GM18520 (cell line): ENCODE measurements around the gene FAM131B.

Experiments
- ATAC-seq: cut with Tn5 transposase; IDR thresholded peaks from one replicate; pipeline ENCODE4 v1.9.1; 2021; ENCODE audit not compliant: unreplicated experiment

FAM131B gene

GRCh38 chr7:143360788-143361551, 1.5 kb downstream of the FAM131B start:
- no peak for ATAC-seq

GRCh38 chr7:143359771-143360353, 2.7 kb downstream of the FAM131B start:
- no peak for ATAC-seq

- ATAC-seq: no peak
Measured at GRCh38 chr7:143358626-143359025, 3.9 kb downstream of the FAM131B start.

- no peak for ATAC-seq
Measured at GRCh38 chr7:143356414-143357050, 6.0 kb downstream of the FAM131B start.

GRCh38 chr7:143355450-143356385, 6.8 kb downstream of the FAM131B start:
- no peak for ATAC-seq

GRCh38 chr7:143354965-143355364, 7.5 kb downstream of the FAM131B start:
- ATAC-seq: no peak

GRCh38 chr7:143354376-143354775, 8.1 kb downstream of the FAM131B start:
- ATAC-seq: no peak

- no peak for ATAC-seq
Measured at GRCh38 chr7:143352531-143353002, 9.9 kb downstream of the FAM131B start.

GRCh38 chr7:143351574-143351973, 10.9 kb downstream of the FAM131B start:
- no peak for ATAC-seq

GRCh38 chr7:143351060-143351459, 11.5 kb downstream of the FAM131B start:
- ATAC-seq: no peak

- ATAC-seq: no peak
Measured at GRCh38 chr7:143347950-143348349, 14.6 kb downstream of the FAM131B start.

GRCh38 chr7:143346018-143346417, 16.5 kb downstream of the FAM131B start:
- ATAC-seq: no peak

GRCh38 chr7:143345428-143345900, 17.0 kb downstream of the FAM131B start:
- ATAC-seq: no peak

- ATAC-seq: no peak
Measured at GRCh38 chr7:143343596-143343995, 18.9 kb downstream of the FAM131B start.

- no peak for ATAC-seq
Measured at GRCh38 chr7:143341842-143342241, 20.7 kb downstream of the FAM131B start.

GRCh38 chr7:143337216-143337615, 25.3 kb downstream of the FAM131B start:
- no peak for ATAC-seq

GRCh38 chr7:143334244-143334643, 28.3 kb downstream of the FAM131B start:
- no peak for ATAC-seq

- ATAC-seq: no peak
Measured at GRCh38 chr7:143331179-143331801, 31.2 kb downstream of the FAM131B start.

GRCh38 chr7:143329471-143330170, 32.9 kb downstream of the FAM131B start:
- ATAC-seq: no peak

- ATAC-seq: no peak
Measured at GRCh38 chr7:143327903-143328302, 34.6 kb downstream of the FAM131B start.
